ENCODE results near the gene MCF2. TPM values are rescaled to one million over a fixed set of nuclear protein-coding genes. Genes with fewer than 3 reads are reported as not detected.

The MCF2 gene
- total and polyA plus RNA-seq, 3 donors from 2014 or later = 19.6 to 55.5 (median 55.2) TPM

DNA sequence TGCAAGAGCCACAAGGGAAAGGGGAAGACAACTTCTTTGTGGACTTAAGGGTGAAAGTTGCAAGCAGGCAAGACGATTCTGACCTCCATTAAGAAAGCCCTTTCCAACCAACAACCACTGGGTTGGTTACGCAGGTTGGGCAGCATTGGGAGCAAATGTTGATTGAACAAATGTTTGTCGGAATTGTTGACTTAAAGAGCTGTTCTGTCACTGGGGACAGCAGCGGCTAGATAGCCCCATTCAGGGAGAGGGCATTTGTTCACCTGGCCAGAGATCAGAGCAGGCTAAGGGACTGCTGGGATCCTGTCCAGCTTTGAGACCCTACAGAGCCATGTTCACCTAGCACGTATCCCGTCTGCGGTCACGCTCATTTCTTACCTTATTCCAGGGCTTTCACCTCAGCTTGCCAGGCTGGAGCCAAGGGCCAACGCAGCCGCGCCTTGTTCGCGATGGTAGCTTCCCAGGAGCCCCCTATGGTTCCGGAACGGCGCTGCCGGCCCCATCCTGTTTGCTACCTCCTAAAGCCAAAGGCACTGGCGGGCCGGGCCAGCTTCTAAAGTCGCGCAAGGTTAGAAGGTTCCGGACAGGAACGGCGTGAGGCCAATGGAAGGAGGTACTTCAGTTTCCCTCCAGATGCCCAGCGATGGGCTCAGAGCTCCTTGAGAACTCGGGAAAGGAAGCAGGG is 152.8 kb downstream of the MCF2 start:
- Histone ChIP-seq H3K27me3 (no peaks in the 10 kb centered on the region), H3K9me3 (no peaks in the 10 kb centered on the region), H3K4me3 (no peak overlapping the region), H3K4me1 (no peaks in the 10 kb centered on the region), H3K36me3 (ENCODE audit: low read depth, missing control alignments) (no peaks in the 10 kb centered on the region), H3K27ac (no peak overlapping the region)
- no peak for DNase-seq
- intact Hi-C loops (cut with DNase I; ENCODE audit: low total_unique reads) = no loop called here
- WGBS, 2 donors = 46 to 50% methylated on average over 22 to 23 of the region's 26 CpGs
- TF ChIP-seq POLR2A (IDR thresholded peaks at IDR 0.05) = no peak
- TF ChIP-seq CTCF (IDR thresholded peaks at IDR 0.05) = no peak

DNA sequence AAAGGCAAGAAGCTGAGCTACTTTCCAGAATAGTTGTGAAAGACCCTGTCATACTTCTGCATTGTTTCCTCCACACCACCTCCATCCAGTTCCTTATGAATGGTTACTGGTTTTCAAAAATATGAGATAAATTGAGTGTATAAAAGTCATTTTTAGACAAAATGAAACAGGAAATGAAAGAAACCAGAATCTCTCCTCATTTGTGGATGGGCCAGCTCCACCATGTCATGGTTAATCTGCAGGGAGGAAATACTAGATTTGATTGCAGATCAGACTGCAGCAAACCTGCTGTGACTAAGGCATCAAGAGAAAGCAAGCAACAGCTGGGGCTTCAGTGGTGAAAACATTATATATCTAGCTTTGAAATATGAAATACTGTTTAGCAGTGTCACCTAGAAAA is 153.6 kb downstream of the MCF2 start:
- no peaks in the 10 kb centered on the region for H3K9me3 ChIP-seq
- H3K4me3 ChIP-seq = no peak overlapping the region
- no peak for DNase-seq
- no peaks in the 10 kb centered on the region for H3K4me1 ChIP-seq
- H3K27ac ChIP-seq = no peak overlapping the region
- no peaks in the 10 kb centered on the region for H3K27me3 ChIP-seq
- intact Hi-C loops (cut with DNase I; ENCODE audit: low total_unique reads) = no loop called here
- no peaks in the 10 kb centered on the region for H3K36me3 ChIP-seq (ENCODE audit: low read depth, missing control alignments)
- TF ChIP-seq CTCF (IDR thresholded peaks at IDR 0.05) (no peak), POLR2A (IDR thresholded peaks at IDR 0.05) (no peak)

DNA sequence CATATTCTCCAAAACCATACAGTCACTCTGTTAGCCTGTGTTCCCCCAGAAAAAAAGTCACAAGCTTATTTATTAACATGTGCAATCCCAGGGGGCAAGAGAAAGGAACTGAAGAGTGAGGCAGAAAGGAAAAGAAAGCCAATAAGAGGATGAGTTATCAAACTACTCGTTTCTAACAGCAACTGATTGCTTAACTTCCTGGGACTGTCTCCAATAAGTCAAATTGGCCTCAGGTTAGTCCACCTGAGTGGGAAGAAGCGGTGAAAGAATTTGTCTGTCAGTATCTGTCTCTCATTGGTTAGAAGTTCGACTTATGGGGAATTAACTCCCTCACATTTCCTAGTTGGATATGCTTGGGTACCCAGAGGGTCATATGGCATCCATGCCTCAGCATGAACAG is 163.4 kb downstream of the MCF2 start:
- 80 to 86% methylated on average over 2 to 3 of the region's 3 CpGs for WGBS, 2 donors
- Histone ChIP-seq H3K4me1 (no peaks in the 10 kb centered on the region), H3K9me3 (no peaks in the 10 kb centered on the region), H3K36me3 (ENCODE audit: low read depth, missing control alignments) (no peaks in the 10 kb centered on the region), H3K27ac (no peak overlapping the region), H3K27me3 (no peaks in the 10 kb centered on the region), H3K4me3 (no peak overlapping the region)
- no peak for DNase-seq
- TF ChIP-seq POLR2A (IDR thresholded peaks at IDR 0.05) (no peak), CTCF (IDR thresholded peaks at IDR 0.05) (no peak)
- intact Hi-C loops (cut with DNase I; ENCODE audit: low total_unique reads) = no loop called here

DNA sequence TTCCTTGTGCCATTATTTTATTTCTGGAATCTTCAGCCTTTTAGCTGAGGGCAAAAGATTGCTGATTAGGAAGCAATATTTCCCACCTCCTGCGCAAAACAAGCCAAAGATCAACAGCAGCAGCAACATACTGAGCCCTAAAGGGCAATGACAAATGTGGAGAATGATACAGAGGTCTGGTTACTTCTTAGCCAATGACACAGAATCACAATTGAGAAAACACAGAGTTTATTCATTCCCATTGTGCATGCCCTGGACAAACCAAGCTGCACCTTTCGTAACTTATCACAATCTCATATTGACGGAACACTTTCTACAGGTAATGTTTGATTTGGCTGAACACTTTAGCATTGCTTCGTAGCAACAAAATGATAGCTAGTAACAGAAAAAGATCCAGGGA is 164.0 kb downstream of the MCF2 start:
- WGBS, 2 donors = 85 to 87% methylated on average over 4 of the region's 4 CpGs
- H3K27me3 ChIP-seq = no peaks in the 10 kb centered on the region
- intact Hi-C loops (cut with DNase I; ENCODE audit: low total_unique reads) = no loop called here
- no peak overlapping the region for H3K27ac ChIP-seq
- TF ChIP-seq POLR2A (IDR thresholded peaks at IDR 0.05) = no peak
- TF ChIP-seq CTCF (IDR thresholded peaks at IDR 0.05) = no peak
- no peak overlapping the region for H3K4me3 ChIP-seq
- DNase-seq = no peak
- H3K4me1 ChIP-seq = no peaks in the 10 kb centered on the region
- no peaks in the 10 kb centered on the region for H3K9me3 ChIP-seq
- H3K36me3 ChIP-seq (ENCODE audit: low read depth, missing control alignments) = no peaks in the 10 kb centered on the region

DNA sequence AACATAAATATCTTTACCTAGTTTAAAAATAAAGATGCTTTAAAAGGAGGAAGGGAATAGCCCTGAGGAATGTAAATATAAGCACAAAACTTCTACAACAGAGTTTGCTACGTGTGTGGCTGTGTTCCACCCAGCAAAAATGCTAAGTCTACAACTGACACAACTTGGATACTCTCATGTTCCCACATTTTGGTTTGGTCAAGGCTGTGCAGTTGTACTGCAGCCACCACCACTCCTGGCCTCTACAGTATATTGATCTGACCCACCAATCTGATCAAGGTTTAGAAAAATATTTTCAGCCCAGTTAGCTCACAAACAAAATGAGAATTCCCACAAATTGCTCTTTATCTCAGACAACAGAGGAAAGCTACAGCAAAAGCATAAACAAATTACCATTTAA is 165.3 kb downstream of the MCF2 start:
- no peak for DNase-seq
- intact Hi-C loops (cut with DNase I; ENCODE audit: low total_unique reads) = no loop called here
- Histone ChIP-seq H3K4me1 (no peaks in the 10 kb centered on the region), H3K9me3 (no peaks in the 10 kb centered on the region), H3K36me3 (ENCODE audit: low read depth, missing control alignments) (no peaks in the 10 kb centered on the region), H3K27me3 (no peaks in the 10 kb centered on the region), H3K4me3 (no peak overlapping the region), H3K27ac (no peak overlapping the region)
- no peak for TF ChIP-seq POLR2A (IDR thresholded peaks at IDR 0.05)
- no peak for TF ChIP-seq CTCF (IDR thresholded peaks at IDR 0.05)
- WGBS, 2 donors = 85 to 100% methylated on average over 1 of the region's 1 CpG

All from testis (tissue), 3 donors.